ENCODE results near the gene GALK2. TPM values are rescaled to one million over a fixed set of nuclear protein-coding genes. Genes with fewer than 3 reads are reported as not detected.
A peak's percentile ranks its signal among the peaks of the same experiment; 100 is the strongest.
"Not testable (repeated sequence)": the region's sequence is repeated elsewhere in the genome, so short reads cannot be mapped to it uniquely, and the experiment has no call there.

The GALK2 gene
- total and polyA plus RNA-seq, 5 experiments from 2014 or later, result 18.8 to 27.9 (median 21.5) TPM

DNA sequence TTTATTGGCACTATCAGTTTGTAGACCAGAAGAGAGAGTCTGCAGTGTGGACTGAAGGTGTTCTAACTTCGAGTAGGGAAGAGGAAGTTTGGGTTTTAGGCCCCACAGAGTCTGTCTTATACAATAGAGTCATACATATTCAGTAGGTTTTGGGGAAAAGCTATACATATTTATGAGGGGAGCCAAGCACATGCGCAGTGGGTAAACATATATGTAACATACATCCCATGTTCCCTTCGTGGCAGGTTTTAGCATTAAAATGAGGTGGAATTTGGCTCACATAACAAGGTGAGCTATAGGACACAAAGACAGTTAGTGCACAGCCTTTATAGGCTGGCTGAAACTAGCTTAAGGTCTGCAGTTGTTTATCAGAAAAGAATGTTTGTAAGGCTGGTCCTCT, 4.9 kb downstream of the GALK2 start:
- Mint-ChIP-seq H3K4me3 (no peak overlapping the region), H3K27ac (peak overlapping the region in 2 of 10 donors; percentile 0 to 18), H3K36me3 (peaks cover 0 to 6% (median 0%) of the 10 kb centered on the region in 3 donors), H3K4me1 (peaks cover 18 to 42% (median 37%) of the 10 kb centered on the region in 4 donors), H3K27me3 (no peaks in the 10 kb centered on the region), H3K9me3 (no peaks in the 10 kb centered on the region)
- ATAC-seq (no peak), DNase-seq (no peak)
- POLR2A ChIA-PET, result no interaction called here

DNA sequence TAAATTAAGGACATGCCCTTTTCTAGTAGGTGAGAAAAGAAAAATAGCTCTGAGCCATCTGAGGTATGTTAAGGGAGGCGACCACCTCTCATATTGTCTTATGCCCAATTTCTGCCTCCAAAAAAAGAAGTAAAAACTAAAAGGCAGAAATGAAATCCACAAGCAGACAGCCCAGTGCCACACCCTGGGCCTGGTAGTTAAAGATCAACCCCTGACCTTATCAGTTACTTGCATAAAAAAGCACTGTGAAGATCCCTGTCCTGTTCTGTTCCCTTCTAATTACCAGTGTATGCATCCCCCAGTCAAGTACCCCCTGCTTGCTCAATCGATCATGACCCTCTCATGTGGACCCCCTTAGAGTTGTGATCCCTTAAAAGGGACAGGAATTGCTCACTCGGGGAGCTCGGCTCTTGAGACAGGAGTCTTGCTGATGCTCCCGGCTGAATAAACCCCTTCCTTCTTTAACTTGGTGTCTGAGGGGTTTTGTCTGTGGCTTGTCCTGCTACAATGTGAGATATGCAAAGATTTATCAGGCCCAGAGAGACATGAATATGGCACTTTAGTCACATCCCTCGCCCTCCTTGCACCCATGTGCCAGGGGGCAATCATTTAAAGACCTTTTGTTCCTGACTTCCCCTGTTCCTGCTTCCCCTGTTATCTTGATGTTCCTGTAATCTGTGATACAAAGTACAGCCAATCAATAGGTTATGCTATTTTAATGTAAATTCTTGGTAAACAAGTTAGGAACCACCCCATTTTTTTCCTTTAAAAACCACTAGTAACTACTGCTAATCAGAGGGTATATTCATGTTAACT, 5.7 kb downstream of the GALK2 start:
- Mint-ChIP-seq H3K27ac (peak overlapping the region in 1 of 10 donors; percentile 8), H3K4me1 (peaks cover 17 to 39% (median 34%) of the 10 kb centered on the region in 4 donors)
- ATAC-seq, POLR2A ChIA-PET, H3K4me3 Mint-ChIP-seq, H3K9me3 Mint-ChIP-seq, DNase-seq, H3K27me3 Mint-ChIP-seq, H3K36me3 Mint-ChIP-seq: not testable (repeated sequence)

DNA sequence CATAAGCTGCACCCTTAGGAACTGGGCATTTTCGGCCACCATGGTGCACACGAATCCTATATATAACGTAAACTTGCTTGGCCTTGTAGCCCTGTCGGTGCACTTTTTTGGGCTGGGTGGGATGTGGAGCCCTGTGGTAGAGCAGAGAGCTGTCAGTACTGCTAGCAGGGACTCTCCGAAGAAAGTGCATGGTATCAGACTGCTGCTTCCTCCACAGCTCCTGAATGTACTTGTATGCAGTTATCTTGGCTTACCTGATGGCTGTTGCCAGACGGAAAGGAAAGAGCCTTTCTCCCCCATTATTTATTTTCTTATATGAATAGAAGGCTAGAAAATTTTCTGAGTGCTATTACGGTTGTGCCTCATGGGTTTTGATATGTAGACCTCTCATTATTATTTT, 8.4 kb downstream of the GALK2 start:
- Mint-ChIP-seq H3K27ac (no peak overlapping the region), H3K36me3 (peaks cover 7 to 9% (median 7%) of the 10 kb centered on the region in 3 donors), H3K27me3 (no peaks in the 10 kb centered on the region), H3K4me3 (no peak overlapping the region), H3K9me3 (no peaks in the 10 kb centered on the region), H3K4me1 (peaks cover 9 to 25% (median 20%) of the 10 kb centered on the region in 4 donors)
- no peak for ATAC-seq
- DNase-seq, result no peak
- POLR2A ChIA-PET, result no interaction called here

DNA sequence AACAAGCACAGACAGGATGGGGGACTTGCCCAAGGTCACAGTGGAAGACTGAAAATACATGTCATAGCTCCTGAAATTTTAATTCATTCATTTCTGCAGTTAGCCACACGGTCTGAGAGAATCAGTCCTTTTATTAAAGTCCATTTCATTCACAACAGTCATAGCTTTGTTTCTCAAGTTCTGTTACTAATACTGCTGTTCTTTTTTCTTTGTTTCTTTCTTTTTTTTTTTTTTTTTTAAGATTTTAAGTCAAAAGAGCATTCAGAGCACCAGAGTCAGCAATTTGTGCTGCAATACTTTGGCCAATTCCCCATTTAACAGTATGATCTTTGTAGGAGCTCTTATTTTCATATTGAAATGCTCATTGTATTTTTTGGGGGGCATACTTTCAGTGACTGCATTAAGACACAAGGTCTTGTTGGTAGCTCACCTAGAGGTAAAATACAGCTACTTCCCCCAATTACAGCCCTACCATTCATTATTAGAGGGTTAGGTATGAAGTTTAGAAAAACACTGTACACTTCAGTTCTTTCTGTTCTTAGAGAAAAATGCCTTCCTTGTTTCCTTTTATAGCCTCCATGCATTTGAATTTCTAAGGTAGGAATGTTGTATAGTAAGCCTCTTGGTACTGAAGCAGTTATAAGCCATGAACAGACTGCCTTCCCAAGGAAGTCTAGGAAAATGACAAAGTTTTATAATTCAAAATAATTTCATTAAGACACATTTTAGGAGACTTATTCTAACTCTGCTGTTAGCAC, 9.6 kb downstream of the GALK2 start:
- H3K4me3 Mint-ChIP-seq, result no peak overlapping the region
- H3K36me3 Mint-ChIP-seq, result peaks cover 9 to 15% (median 14%) of the 10 kb centered on the region in 3 donors
- no peaks in the 10 kb centered on the region for H3K27me3 Mint-ChIP-seq
- H3K4me1 Mint-ChIP-seq, result peaks cover 15 to 30% (median 25%) of the 10 kb centered on the region in 4 donors
- ATAC-seq, result no peak
- no peak overlapping the region for H3K27ac Mint-ChIP-seq
- H3K9me3 Mint-ChIP-seq, result peaks cover 0 to 4% (median 0%) of the 10 kb centered on the region in 9 donors
- no peak for DNase-seq
- POLR2A ChIA-PET, result interaction anchor here (0.7 kb wide), 1 partner anchor 10 kb away, joined by 3 read pairs; no protein-coding TSS in a partner anchor

DNA sequence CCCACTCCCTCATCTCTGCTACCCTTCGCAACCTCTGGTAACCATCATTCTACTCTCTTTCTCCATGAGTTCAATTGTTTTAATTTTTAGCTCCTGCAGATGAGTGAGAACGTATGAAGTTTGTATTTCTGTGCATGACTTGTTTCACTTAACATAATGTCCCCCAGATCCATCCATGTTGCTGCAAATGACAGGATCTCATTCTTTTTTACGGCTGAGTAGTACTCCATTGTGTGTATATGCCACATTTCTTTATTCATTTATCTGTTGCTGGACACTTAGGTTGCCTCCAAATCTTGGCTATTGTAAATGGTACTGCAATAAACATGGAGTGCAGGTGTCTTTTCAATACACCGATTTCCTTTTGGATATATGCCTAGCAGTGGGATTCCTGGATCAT, 12.1 kb downstream of the GALK2 start:
- H3K4me3 Mint-ChIP-seq, result no peak overlapping the region
- peaks cover 18 to 33% (median 27%) of the 10 kb centered on the region in 4 donors for H3K4me1 Mint-ChIP-seq
- POLR2A ChIA-PET, result no interaction called here
- no peaks in the 10 kb centered on the region for H3K27me3 Mint-ChIP-seq
- H3K27ac Mint-ChIP-seq, result no peak overlapping the region
- H3K9me3 Mint-ChIP-seq, result peaks cover 0 to 10% (median 4%) of the 10 kb centered on the region in 9 donors
- H3K36me3 Mint-ChIP-seq, result peaks cover 19 to 26% (median 21%) of the 10 kb centered on the region in 3 donors
- ATAC-seq (no peak), DNase-seq (no peak)

DNA sequence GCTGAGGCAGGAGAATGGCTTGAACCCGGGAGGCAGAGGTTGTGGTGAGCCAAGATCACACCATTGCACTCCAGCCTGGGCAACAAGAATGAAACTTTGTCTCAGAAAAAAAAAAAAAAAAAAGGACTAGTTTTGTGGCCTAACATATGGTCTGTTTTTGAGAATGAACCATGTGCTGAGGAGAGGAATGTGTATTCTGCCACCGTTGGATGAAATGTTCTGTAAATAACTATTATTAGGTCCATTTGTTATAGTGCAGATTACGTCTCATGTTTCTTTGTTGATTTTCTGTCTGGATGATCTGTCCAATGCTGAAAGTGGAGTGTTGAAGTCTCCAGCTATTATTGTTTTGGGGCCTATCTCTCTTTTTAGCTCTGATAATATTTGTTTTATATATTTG, 13.7 kb downstream of the GALK2 start:
- DNase-seq, H3K4me3 Mint-ChIP-seq, H3K9me3 Mint-ChIP-seq, H3K27me3 Mint-ChIP-seq, H3K27ac Mint-ChIP-seq, POLR2A ChIA-PET, ATAC-seq: not testable (repeated sequence)
- H3K36me3 Mint-ChIP-seq, result peaks cover 23 to 26% (median 25%) of the 10 kb centered on the region in 3 donors
- H3K4me1 Mint-ChIP-seq, result peaks cover 22 to 46% (median 30%) of the 10 kb centered on the region in 4 donors

DNA sequence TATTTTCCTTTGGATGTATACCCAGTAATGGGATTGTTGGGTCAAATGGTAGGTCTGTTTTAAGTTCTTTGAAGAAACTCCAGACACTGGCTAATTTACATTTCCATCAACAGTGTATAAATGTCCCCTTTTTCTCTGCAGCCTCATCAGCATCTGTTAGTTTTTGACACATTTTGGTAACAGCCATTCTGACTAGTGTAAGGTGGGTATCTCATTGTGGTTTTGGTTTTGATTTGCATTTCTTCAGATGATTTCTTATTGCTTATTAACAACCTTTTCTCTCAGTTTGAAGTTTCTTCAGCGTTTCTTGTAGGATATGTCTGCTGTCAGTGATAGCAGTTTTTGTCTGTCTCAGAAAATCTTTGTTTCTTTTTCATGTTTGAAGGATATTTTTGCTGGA, 15.4 kb downstream of the GALK2 start:
- DNase-seq (no peak), ATAC-seq (no peak)
- peak overlapping the region in 2 of 10 donors; percentile 7 to 11 for H3K27ac Mint-ChIP-seq
- H3K4me3 Mint-ChIP-seq, result no peak overlapping the region
- peaks cover 25 to 26% (median 26%) of the 10 kb centered on the region in 3 donors for H3K36me3 Mint-ChIP-seq
- H3K4me1 Mint-ChIP-seq, result peaks cover 22 to 49% (median 30%) of the 10 kb centered on the region in 4 donors
- POLR2A ChIA-PET, result no interaction called here
- no peaks in the 10 kb centered on the region for H3K27me3 Mint-ChIP-seq
- H3K9me3 Mint-ChIP-seq, result peaks cover 0 to 10% (median 4%) of the 10 kb centered on the region in 9 donors

DNA sequence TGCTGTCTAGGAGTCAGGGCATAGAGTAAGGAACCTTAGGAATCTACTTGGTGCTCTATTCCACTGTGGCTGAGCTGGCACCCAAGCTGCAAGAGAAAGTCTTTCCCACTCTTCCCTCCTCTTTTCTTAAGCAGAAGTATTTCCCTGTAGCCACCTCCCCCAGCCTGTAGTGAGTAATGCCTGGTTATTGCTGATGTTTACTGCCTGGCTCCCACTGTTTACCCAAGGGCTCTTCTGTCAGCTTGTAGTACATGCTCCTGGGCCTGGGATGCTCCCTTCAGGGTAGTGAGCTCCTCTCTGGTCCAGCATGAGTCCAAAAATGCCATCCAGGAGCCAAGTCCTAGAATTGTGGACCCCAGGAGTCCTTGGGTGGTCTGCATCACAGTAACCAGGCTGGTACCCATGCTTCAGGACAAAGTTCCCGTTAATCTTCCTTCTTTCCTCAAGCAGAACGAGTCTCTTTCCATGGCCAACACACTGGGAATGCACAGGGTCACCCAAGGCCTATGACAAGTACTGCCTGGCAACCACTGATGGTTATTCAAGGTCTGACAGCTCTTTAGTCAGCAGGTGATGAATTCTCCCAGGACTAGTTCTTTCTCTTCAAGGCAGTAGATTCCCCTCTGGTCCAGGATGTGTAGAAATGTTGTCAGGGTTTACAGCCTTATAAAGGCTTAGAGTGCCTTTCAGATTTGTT, 17.6 kb downstream of the GALK2 start:
- DNase-seq, result no peak
- H3K27ac Mint-ChIP-seq, result no peak overlapping the region
- H3K27me3 Mint-ChIP-seq, result no peaks in the 10 kb centered on the region

DNA sequence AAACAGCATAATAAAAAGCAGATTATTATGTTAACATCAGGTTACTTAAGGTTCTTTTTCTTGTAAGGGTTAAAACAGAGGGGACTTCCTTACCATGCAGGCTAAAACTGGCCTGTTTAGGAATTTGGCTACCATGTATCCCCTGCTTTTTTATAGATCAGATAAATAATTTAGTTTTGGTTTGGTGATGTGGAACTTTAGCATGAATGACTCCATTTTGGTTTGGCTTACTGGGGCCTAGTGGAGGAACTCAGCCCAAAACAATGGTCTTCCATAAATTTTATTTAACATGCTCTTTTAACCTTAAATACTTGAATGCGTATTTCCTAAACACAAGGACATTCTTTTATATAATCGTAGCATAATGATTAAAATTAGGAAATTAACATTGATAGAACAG, 18.9 kb downstream of the GALK2 start:
- POLR2A ChIA-PET, result no interaction called here
- H3K36me3 Mint-ChIP-seq, result peaks cover 17 to 23% (median 17%) of the 10 kb centered on the region in 3 donors

More for the DNA sequence above, 17.6 kb downstream of the GALK2 start:
- no peak for ATAC-seq
- Mint-ChIP-seq H3K4me3 (no peak overlapping the region), H3K9me3 (peaks cover 0 to 10% (median 4%) of the 10 kb centered on the region in 9 donors), H3K36me3 (peaks cover 23% of the 10 kb centered on the region in 3 donors), H3K4me1 (peaks cover 17 to 53% (median 36%) of the 10 kb centered on the region in 4 donors)
- POLR2A ChIA-PET, result no interaction called here

DNA sequence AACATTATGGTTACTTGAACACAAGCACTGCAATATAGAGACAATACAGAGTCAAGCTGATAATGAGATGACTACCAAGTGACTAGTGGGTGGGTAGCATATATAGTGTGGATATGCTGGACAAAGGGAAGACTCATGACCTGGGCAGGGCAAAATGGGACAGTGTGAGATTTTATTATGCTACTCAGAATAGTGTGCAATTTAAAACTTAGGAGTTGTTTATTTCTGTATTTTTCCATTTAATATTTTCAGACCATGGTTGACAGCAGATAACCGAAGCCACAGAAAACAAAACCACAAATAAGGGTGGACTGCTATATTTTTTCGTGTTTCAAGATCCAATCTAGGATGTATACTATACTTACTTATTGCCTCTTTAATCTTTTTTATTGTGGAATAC, 19.6 kb downstream of the GALK2 start:
- Mint-ChIP-seq H3K36me3 (peaks cover 11 to 18% (median 16%) of the 10 kb centered on the region in 3 donors), H3K9me3 (peaks cover 0 to 10% (median 4%) of the 10 kb centered on the region in 9 donors), H3K4me1 (peaks cover 13 to 45% (median 31%) of the 10 kb centered on the region in 4 donors), H3K27me3 (no peaks in the 10 kb centered on the region), H3K4me3 (no peak overlapping the region), H3K27ac (no peak overlapping the region)
- POLR2A ChIA-PET, result no interaction called here
- DNase-seq (no peak), ATAC-seq (no peak)

More for the DNA sequence above, 18.9 kb downstream of the GALK2 start:
- DNase-seq (no peak), ATAC-seq (no peak)
- Mint-ChIP-seq H3K9me3 (peaks cover 0 to 10% (median 4%) of the 10 kb centered on the region in 9 donors), H3K4me1 (peaks cover 17 to 52% (median 36%) of the 10 kb centered on the region in 4 donors), H3K4me3 (no peak overlapping the region), H3K27ac (no peak overlapping the region), H3K27me3 (no peaks in the 10 kb centered on the region)

DNA sequence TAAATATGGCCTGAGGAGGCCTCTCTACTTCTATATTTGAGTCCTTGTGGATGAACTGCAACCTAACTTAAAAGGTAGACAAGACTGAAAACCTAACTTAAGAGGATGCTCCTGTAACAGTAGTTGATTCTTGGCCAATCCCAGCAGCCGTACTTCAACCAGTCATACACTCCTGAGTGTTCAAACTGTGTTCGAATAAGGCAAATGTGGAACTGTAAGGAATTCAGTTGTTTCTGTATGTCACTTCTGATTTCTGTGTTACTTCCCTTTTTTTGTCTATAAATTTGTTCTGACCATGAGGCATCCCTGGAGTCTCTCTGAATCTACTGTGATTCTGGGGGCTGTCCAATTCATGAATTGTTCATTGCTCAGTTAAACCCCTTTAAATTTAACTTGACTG, 20.5 kb downstream of the GALK2 start:
- Mint-ChIP-seq H3K4me3 (no peak overlapping the region), H3K9me3 (peaks cover 0 to 8% (median 4%) of the 10 kb centered on the region in 9 donors), H3K27me3 (no peaks in the 10 kb centered on the region), H3K36me3 (peaks cover 11 to 14% (median 12%) of the 10 kb centered on the region in 3 donors), H3K4me1 (peaks cover 14 to 41% (median 29%) of the 10 kb centered on the region in 4 donors), H3K27ac (no peak overlapping the region)
- no peak for ATAC-seq
- POLR2A ChIA-PET, result no interaction called here
- DNase-seq, result no peak

DNA sequence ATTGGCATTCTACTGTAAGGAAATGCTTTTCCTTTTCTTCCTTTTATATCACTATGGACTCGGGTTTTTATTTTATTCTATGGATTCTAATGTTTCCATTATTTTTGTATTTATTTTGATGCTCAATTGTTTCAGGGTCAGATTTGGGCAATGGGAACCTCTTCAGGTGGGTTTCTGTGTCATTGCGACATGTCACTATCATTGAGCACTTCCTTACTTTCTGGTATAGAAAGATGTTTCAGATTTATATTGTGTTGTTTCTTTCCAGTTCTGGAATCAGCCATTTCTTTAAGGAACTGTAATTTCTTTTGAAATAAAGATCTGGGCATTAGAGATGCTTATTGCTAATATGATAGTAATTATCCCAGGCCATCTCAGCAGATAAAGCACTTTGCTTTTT, 21.8 kb downstream of the GALK2 start:
- Mint-ChIP-seq H3K4me3 (no peak overlapping the region), H3K27ac (peak overlapping the region in 2 of 10 donors; percentile 8 to 15)

More for the DNA sequence above, 21.8 kb downstream of the GALK2 start:
- H3K27me3 Mint-ChIP-seq, result no peaks in the 10 kb centered on the region
- no peak for DNase-seq
- peaks cover 4 to 7% (median 7%) of the 10 kb centered on the region in 3 donors for H3K36me3 Mint-ChIP-seq
- no peaks in the 10 kb centered on the region for H3K9me3 Mint-ChIP-seq
- ATAC-seq, result no peak
- POLR2A ChIA-PET, result no interaction called here
- H3K4me1 Mint-ChIP-seq, result peaks cover 14 to 41% (median 25%) of the 10 kb centered on the region in 4 donors
